ENCODE measurements around the gene CHD9NB. TPM values are rescaled to one million over a fixed set of nuclear protein-coding genes. Genes with fewer than 3 reads are reported as not detected.
"Not testable (repeated sequence)": the region's sequence is repeated elsewhere in the genome, so short reads cannot be mapped to it uniquely, and the experiment has no call there.

Gene CHD9NB
- total RNA-seq, 1 donor from 2014 or later = 0.24 TPM

DNA sequence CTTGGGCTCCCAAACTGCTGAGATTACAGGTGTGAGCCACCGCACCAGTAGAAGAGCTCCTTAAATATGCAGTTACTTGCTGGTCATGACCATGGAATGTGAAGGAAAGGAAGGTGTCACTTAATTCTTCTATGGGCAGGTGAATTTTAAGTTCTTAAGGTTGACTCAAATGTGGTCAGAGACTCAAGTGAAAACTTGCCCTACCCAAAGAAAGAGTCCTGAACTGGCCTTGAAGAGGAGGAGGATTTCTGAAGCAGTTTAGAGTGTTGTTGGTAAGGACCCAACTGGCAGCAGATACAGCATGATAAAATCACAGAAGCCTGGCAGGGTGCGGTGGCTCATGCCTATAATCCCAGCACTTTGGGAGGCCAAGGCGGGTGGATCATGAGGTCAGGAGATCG is 31.4 kb upstream of the CHD9NB start:
- DNase-seq (ENCODE audit: low read depth) = no peak

DNA sequence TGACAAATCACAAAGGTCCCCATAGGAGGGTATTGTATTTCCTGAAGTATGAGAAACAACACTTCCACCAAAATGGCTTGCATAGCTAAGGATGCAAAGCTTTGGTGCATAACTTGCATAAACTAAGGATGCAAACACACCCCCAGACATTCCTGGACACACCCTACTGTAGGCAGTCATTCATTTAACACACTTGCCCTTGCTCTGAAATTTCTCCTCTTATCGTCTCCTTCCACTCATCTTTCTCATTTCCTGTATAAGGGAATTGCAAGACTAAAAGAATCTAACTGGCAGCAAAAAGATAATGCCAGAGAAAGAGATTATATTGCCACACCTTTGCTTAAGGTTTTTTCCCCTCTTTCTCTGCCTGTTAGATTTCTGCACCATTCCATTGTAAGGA is 30.4 kb upstream of the CHD9NB start:
- DNase-seq (ENCODE audit: low read depth) = no peak

DNA sequence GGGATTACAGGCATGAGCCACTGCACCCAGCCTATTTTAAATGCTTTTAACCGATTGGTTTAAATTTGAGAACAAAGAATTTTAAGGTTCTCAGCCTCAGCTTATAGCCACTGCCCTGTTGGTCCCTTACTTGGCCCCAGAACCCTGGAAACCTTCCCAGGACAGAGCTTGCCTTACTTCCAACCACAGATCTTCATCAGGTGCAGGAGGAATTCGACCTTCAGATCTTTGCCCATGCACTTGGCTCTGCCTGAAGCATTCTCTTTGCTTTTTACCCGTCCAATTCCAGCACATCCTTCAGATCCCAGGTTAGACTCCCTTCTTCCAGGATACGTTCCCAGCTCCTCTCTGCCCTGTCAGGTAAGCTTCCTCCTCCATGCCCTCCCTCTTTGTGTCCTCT is 29.8 kb upstream of the CHD9NB start:
- no peak for DNase-seq (ENCODE audit: low read depth)

DNA sequence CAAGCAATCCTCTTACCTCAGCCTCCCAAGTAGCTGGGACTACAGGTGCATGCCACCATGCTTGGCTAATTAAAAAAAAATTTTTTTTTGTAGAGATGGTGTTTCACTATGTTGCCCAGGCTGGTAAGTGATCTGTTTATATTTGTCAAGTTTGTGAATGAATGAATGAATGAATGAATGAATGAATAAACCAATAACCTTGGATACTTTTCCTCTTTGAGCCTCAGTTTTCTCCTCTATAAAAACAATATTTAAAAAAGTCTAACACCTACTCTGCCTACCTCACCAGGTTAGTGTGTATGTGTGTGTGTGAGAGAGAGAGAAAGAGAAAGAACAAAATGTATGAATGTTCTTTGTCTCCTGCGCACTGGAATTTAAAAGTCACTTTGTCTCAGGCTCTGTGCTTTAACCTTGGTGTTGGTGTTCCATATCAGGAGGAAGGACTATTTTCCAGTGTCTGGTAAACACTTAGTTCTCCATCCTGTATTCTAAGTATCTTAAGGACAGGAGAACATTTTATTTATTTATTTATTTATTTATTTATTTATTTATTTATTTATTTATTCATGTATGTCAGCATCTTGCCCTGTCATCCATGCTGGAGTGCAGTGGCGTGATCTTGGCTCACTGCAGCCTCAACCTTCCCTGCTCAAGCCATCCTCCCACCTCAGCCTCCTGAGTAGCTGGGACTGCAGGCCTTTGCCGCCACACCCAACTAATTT is 29.1 kb upstream of the CHD9NB start:
- DNase-seq (ENCODE audit: low read depth) = no peak

DNA sequence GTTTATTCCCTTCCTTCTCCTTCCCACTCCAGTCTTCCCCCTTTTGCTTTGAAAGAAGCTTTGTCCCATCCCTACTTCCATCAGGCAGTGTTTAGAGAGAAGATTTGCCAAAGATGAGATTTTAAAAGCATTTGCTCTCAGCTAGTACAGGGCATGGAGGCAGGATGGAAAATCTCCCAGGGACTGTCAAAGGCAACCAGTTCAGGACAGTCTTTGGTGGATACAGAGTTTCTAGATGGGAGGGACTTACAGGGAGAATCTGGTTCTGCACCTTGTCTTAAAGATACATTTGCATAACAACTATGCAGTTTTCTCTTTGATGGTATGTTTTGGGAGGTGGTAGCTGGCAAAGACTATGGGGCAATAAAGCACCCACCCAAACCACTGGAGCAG is 28.3 kb upstream of the CHD9NB start:
- no peak for DNase-seq (ENCODE audit: low read depth)

DNA sequence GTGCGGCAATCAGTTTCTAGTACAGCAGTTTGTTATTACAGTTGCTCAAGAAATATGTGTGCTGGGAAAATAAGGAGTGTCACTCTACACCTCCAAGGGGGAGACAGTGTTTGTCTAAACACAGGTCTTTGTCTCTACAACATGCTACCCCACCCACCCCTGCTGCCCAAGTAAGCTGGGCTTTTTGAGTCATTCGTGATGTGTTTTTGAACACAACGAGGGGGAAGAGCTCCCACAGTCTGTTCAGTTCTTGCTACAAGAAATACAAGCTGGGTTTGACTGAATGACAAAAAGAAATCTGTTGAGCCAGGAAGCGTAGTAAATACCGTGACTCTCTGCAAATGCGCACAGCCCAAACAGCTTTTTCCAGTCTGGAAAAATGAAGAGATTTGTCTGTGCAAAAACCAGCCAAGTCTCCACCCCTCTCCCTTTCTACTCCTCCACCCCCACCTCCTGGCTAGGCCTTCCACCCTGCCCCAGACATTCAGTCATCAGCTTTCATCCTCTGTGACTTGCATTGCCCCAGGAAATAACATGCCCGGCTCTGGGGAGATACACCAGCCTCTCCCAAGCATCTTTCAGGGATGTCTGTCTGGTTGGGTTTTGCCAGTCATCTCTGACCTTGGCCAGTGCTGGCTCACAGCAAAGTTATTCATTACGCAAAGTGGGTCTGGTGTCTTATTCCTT is 27.8 kb upstream of the CHD9NB start:
- peak; percentile 73 for DNase-seq (ENCODE audit: low read depth)

DNA sequence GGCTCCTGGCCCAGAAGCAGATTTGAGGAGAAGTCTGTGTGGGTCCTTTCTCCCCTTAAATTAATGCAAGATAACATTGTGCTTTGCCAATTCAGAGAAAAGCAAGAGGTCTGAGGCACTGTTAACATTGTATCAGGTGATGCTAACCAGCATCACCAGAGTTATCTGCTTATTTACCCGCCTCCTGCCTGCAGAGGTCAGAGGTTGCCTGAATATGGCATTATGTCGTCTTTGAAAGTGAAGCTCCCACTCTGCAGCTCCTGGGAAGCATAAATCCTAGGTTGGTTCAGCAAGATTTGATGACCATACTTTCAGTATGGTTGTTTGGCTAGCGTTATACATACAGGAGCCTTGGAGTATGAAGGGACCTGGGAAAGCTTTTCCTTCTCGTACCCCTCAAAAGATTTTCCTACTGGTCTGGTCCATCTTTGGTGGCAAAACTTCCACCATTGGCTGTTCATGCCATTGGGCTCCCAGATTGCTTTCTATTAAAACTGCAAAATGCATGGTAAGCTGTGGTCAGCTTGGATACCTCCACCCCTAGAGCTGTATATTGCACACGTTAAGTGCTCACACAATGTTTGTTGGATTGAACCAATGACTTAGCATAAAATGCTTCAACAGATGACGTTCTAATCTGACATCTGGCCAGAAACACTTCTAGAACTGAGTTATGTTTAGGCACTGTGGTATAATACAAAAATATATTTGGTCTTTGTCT is 26.2 kb upstream of the CHD9NB start:
- DNase-seq (ENCODE audit: low read depth) = no peak

DNA sequence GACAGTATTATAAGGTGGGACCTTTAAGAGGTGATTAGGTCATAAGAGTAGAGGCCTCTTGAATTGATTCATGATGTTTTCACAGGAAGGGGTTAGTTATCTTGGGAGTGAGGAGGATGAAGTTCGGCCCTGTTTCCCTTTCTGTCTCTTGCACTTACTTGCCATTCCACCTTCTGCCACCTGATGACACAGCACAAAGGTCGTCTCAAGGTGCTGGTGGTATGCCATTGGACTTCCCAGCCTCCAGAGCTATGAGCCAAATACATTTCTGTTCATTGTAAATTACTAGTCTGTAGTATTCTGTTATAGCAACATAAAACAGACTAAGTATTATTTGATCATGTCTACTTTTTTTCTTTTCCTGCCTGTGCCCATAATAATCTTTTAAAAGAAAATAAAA is 25.6 kb upstream of the CHD9NB start:
- DNase-seq (ENCODE audit: low read depth) = no peak

DNA sequence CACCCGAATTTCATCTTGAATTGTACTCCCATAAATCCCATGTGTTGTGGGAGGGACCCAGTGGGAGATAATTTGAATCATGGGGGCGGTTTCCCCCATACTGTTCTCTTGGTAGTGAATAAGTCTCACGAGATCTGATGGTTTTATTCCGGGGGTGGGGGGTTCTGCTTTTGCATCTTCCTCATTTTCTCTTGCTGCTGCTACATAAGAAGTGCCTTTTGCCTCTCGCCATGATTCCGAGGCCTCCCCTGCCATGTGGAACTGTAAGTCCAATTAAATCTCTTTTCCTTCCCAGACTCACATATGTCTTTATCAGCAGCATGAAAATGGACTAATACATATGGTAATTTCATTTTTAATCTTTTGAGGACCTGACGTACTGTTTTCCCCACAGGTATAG is 22.8 kb upstream of the CHD9NB start:
- not testable (repeated sequence) for DNase-seq (ENCODE audit: low read depth)

DNA sequence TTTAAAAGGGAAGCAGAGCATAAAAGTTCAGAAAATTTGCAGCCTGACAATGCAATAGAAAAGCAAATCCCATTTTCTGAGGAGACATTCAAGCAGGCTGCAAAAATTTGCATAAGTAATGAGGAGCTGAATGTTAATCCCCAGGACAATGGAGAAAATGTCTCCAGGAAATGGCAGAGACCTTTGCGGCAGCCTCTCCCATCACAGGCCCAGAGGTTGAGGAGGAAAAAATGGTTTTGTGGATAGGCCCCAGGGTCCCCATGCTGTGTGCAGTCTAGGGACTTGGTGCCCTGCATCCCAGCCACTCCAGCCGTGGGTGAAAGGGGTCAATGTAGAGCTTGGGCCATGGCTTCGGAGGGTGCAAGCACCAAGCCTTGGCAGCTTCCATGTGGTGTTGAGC is 21.6 kb upstream of the CHD9NB start:
- DNase-seq (ENCODE audit: low read depth) = not testable (repeated sequence)

DNA sequence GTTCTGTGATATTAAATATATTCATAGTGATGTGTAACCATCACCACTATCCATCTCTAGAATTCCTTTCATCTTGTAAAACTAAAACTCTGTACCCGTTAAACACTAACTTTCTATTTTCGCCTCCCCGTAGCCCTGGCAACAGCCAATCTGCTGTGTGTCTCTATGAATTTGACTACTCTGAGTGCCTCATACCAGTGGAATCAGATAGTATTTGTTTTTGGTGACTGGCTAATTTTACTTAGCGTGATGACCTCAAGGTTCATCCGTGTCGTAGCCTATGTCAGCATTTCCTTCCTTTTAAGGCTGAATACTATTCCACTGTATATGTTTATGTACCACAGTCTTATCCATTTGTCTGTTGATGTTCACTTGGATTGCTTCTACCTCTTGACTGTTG is 20.3 kb upstream of the CHD9NB start:
- DNase-seq (ENCODE audit: low read depth) = no peak

DNA sequence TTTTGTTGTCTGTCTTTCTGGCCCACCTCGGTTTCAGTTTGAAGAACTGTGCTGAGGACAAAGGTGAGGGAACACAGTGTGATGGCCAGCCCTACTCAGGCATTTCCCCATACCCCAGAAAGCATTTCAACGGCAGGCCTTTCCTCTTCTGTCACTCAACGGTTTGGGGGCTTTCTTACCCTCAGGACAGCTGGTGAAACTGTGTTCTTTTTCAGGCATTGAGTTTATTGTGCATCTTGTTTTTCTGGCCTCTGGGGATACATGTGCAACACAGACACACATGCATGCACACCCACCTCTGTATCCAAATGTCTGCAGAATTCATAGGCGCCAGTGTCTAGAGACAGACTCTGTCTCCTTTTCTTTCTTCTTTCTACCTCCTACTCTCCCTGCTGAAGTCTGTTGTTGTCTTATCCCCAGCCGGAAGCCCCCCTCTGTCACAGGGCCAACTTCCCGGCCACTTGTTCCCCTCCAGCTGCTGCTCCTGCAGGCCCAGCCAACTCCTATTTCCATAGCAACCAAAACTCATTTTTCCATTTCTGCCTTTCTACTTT is 19.1 kb upstream of the CHD9NB start:
- DNase-seq (ENCODE audit: low read depth) = peak; percentile 72

DNA sequence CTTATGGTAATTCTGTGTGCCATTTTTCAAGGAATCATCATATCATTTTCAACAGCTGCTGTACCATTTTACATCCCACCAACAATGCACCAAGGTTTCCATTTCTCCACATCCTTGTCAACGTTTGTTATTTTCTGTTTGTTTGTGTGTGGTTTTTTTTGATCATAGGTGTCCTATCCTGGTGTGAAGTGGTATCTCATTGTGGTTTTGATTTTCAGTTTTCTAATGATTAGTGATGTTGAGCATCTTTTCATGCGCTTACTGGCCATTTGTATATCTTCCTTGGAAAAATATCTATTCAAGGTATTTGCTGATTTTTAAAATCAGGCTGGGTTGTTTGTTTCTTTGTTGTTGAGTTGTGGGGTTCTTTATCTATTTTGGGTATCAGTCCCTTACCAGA is 17.1 kb upstream of the CHD9NB start:
- no peak for DNase-seq (ENCODE audit: low read depth)

DNA sequence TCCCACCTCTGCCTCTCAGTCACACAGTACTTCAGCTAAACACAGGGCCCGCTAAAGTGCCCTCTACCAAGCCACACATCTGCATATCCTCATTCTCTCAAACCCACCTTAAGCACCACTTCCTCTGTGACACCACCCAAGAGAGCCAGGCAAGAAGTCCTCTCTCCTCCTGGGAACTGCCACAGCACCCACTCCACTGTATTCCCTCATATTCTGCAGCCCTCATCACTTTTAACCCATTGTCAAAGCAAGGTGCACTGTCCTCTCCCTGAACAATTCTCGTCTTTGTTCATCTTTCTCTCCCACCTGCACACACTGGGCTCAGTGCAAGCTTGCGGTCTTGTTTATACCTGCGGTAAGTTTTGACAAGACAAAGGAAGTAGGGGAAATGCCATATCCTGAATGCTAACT is 15.7 kb upstream of the CHD9NB start:
- no peak for DNase-seq (ENCODE audit: low read depth)

DNA sequence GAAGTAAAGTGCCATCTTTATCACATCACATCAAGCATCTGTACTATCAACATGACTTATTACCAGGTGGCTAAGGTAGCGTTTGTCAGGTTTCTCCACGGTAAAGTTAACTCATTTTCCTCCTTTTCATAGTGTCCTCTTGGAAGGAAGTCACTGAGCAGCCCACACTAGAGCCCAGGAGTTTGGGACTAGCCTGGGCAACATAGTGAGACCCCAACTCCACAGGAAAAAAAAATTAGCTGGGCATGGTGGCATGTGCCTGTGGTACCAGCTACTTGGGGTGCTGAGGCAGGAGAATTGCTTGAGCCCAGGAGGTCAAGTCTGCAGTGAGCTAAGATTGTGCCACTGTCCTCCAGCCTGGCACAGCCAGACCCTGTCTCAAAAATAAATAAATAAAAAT is 15.0 kb upstream of the CHD9NB start:
- DNase-seq (ENCODE audit: low read depth) = no peak

DNA sequence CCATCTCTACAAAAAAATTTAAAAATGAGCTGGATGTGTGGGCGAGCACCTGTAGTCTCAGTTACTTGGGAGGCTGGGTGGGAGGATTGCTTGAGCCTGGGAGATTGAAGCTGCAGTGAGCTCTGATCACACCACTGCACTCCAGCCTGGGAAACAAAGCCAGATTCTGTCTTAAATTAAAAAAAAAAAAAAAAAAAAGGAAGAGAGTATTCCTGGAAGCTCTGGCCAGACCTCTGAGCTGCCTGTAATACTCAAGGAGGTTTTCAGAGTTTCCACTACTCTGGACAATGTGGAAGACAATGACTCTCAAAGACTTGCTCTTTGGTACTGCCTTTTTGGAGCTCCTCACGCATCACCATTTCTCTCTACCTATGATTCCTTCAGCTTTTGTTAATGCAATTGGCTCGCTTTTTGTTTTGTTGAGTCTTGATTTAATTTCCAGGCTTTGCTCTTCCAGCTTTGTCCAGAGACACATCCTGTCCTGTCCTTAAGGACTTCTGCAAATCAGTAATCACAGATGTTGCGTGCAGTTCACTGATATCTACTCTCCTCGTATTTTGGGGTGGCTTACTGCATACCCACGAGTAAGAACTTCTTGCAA is 12.9 kb upstream of the CHD9NB start:
- DNase-seq (ENCODE audit: low read depth) = no peak

DNA sequence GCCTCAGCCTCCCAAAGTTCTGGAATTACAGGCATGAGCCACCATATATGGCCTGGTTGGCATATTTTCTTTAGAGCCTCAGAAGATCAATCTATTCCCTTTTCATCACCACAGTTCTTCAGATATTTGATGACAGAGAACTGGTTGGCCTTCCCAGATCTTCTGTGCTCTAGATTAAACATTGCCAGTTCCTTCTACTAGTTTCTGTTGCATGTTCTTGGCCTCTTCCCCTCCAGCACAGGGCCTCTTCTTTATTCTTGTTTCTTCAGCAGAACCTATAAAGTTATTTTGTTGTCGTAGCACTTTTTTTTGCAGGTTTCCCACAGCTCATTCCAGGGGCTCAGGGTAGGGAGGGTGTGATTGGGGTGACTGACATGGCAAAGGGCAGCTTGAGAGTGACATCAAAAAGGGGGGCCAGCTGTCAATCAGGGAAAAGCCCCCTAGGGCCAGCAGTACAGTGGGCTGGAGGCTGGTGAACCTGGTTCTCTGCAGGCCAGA is 11.4 kb upstream of the CHD9NB start:
- DNase-seq (ENCODE audit: low read depth) = no peak

DNA sequence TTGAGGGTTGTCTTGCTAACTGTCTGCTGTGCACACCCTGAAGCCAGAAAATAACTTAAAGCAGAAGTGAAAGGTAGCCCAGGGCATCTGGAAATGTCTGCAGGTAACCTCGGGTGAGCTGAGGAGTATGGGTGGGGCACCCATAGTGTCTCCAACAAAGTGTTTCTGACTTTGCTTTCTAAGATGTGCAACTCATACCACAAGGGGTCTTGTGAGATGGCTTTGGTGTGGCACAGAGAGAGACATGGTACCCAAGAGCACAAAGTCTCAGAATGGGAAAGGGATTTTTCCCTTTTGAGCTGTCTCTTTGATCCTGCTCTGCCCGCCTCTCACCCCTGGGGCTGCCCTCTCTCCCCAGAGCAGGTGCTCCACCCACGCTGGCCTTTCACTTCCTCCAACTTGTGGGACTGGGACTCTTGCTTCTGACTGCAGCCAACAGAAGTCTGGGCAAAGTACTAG is 9.0 kb upstream of the CHD9NB start:
- DNase-seq (ENCODE audit: low read depth) = peak; percentile 49

DNA sequence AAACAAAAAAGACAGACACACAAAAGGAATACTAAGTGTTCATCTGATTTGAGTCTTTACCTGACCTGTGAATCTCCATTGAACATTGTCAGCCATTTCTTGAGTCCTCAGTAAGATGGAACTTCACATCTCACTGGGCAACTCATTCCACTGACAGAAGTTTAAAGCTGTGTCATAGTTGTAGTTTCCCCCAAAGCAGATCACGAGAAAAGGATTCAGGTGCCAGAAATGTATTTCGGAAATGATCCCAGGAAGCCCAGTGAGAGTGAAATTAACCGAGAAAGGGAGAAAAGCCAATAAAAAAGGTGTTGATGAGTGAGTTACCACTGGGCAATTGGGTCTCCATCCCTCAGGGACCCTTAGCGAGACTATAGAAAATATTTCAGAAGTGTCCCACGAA is 8.6 kb upstream of the CHD9NB start:
- DNase-seq (ENCODE audit: low read depth) = no peak

DNA sequence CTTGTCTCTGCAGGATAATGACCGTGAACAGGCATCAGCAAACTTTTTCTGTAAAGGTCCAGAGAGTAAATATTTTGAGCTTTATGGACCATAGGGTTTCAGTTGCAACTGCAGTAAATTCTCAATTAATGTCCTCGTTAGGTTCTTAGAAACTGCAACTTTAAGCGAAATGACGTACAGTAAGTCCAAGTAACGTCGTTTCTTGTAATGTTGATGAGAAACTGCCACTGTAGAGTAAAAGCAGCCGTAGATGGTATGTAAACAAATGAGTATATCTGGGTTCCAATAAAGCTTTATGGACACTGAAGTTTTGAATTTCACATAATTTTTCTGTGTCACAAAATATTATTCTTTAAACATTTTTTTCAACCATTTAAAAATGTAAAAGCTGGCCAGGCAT is 7.0 kb upstream of the CHD9NB start:
- DNase-seq (ENCODE audit: low read depth) = no peak

DNA sequence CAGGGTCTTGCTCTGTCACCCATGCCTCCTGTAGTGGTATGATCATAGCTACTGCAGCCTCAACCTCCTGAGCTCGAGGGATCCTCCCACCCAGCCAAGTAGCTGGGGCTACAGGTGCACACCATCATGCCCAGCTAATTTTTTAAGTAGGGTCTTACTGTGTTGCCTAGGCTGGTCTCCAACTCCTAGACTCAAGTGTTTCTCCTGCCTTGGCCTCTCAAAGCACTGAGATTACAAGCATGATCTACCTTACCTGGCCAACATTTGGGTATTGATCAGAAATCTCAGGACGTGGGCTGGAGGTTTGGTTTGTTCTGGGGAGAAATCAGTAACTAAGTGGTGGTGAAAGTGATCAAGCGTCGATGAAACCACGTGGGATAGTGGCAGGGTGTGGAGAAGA is 6.2 kb upstream of the CHD9NB start:
- no peak for DNase-seq (ENCODE audit: low read depth)

DNA sequence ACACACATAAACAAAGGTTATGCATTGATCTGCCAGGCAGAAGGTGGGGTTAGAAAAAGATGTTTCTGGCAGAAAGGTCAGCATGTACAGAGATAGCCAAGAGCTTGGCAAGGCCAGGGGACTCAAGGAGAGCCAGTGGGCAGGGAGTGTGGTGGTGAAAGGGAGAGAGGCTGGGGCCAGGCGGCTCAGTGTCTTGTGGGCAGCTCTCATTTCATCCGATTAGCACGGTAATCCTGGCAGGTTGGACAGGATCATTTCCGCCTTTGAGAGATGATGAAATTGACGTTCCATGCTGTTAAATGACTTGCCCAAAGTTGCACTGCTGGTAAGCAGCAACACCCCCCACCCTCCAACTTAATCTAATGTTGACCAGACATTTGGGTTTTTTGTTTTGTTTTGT is 5.7 kb upstream of the CHD9NB start:
- DNase-seq (ENCODE audit: low read depth) = no peak

Measured in myocyte (in vitro differentiated cells).